Measurements from ENCODE around the gene ARMH3. TPM values are rescaled to one million over a fixed set of nuclear protein-coding genes. Genes with fewer than 3 reads are reported as not detected.

The ARMH3 gene
- total RNA-seq, 1 donor from 2014 or later = 28.8 TPM

- H3K9me3 Mint-ChIP-seq (ENCODE audit: unreplicated experiment) = no peaks in the 10 kb centered on the region
- DNase-seq (ENCODE audit: extremely low spot score, unreplicated experiment) = no peak
- peaks cover 22% of the 10 kb centered on the region for H3K4me1 Mint-ChIP-seq (ENCODE audit: unreplicated experiment)
- peak overlapping the region; percentile 27 for H3K27ac Mint-ChIP-seq (ENCODE audit: unreplicated experiment)
- TF ChIP-seq CTCF (IDR thresholded peaks at IDR 0.05) = no peak
- H3K4me3 Mint-ChIP-seq (ENCODE audit: unreplicated experiment) = no peak overlapping the region
- H3K27me3 Mint-ChIP-seq (ENCODE audit: unreplicated experiment) = no peaks in the 10 kb centered on the region
- H3K36me3 Mint-ChIP-seq (ENCODE audit: unreplicated experiment) = no peaks in the 10 kb centered on the region
Measured at GRCh38 chr10:102069071-102069470, 13.1 kb upstream of the ARMH3 start.

- Mint-ChIP-seq H3K27ac (ENCODE audit: unreplicated experiment) (no peak overlapping the region), H3K36me3 (ENCODE audit: unreplicated experiment) (no peaks in the 10 kb centered on the region), H3K9me3 (ENCODE audit: unreplicated experiment) (no peaks in the 10 kb centered on the region), H3K4me1 (ENCODE audit: unreplicated experiment) (peaks cover 22% of the 10 kb centered on the region), H3K4me3 (ENCODE audit: unreplicated experiment) (no peak overlapping the region), H3K27me3 (ENCODE audit: unreplicated experiment) (no peaks in the 10 kb centered on the region)
- no peak for DNase-seq (ENCODE audit: extremely low spot score, unreplicated experiment)
- no peak for TF ChIP-seq CTCF (IDR thresholded peaks at IDR 0.05)
Measured at GRCh38 chr10:102068216-102068615, 12.2 kb upstream of the ARMH3 start.

- Mint-ChIP-seq H3K27me3 (ENCODE audit: unreplicated experiment) (no peaks in the 10 kb centered on the region), H3K36me3 (ENCODE audit: unreplicated experiment) (no peaks in the 10 kb centered on the region), H3K27ac (ENCODE audit: unreplicated experiment) (no peak overlapping the region), H3K4me1 (ENCODE audit: unreplicated experiment) (peaks cover 19% of the 10 kb centered on the region), H3K9me3 (ENCODE audit: unreplicated experiment) (no peaks in the 10 kb centered on the region), H3K4me3 (ENCODE audit: unreplicated experiment) (peak overlapping the region; percentile 51)
- no peak for DNase-seq (ENCODE audit: extremely low spot score, unreplicated experiment)
- no peak for TF ChIP-seq CTCF (IDR thresholded peaks at IDR 0.05)
Measured at GRCh38 chr10:102067091-102067916, 11.3 kb upstream of the ARMH3 start.

- no peak for TF ChIP-seq CTCF (IDR thresholded peaks at IDR 0.05)
- no peaks in the 10 kb centered on the region for H3K9me3 Mint-ChIP-seq (ENCODE audit: unreplicated experiment)
- peaks cover 19% of the 10 kb centered on the region for H3K4me1 Mint-ChIP-seq (ENCODE audit: unreplicated experiment)
- H3K4me3 Mint-ChIP-seq (ENCODE audit: unreplicated experiment) = peak overlapping the region; percentile 83
- no peaks in the 10 kb centered on the region for H3K36me3 Mint-ChIP-seq (ENCODE audit: unreplicated experiment)
- DNase-seq (ENCODE audit: extremely low spot score, unreplicated experiment) = no peak
- H3K27ac Mint-ChIP-seq (ENCODE audit: unreplicated experiment) = no peak overlapping the region
- H3K27me3 Mint-ChIP-seq (ENCODE audit: unreplicated experiment) = no peaks in the 10 kb centered on the region
Measured at GRCh38 chr10:102066399-102067088, 10.6 kb upstream of the ARMH3 start.
